DOHH2 (cell line): ENCODE results near the gene GANAB.

Experiments used
- CTCF ChIP-seq: fragments of 200-600 bp; sonication (generic); IDR thresholded peaks from one replicate; pipeline ENCODE4 v1.5.1; 2014; ENCODE audit warnings: antibody characterized with exemption, mild to moderate bottlenecking, low read depth, low read length; ENCODE audit not compliant: poor library complexity, severe bottlenecking
- EZH2phosphoT487 ChIP-seq: fragments of 200-600 bp; sonication (generic); IDR thresholded peaks from 2 replicates; pipeline ENCODE4 v1.6.1; 2017; ENCODE audit warnings: borderline replicate concordance, mild to moderate bottlenecking, antibody characterized with exemption, low read length, moderate library complexity, mixed read lengths

DNA sequence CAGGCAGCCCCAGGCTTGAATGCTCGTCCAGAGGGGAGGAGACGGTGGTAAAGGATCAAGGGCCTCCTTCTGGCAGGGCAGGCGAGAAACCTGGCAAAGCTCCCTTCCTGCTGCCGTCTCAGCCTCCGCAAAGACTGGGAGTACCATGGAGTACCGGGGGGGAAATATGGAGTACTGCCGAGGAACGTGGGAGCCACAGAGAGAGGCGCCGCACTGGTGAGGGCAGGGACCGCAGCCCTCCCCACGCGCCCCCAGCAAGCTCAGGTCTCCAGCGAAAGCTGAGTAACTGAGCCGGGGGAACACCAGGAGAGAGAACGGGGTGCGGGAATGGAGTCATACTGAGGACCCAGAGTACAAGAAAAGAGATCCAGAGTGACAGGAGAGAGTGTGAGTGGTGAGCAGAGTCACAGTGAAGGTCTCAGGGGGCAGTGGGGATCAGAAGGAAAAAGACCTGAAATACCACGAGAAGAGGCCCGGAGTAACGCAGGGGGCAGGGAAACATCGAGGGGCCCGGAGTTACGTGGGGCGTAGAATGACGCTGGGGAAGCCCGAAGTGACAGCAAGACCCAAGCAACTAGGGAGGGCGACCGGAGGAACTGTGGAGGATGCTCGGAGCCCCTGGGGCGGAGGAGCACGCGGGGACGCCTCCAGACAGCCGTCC is 34.6 kb downstream of the GANAB start:
- TF ChIP-seq EZH2phosphoT487 (no peak), CTCF (no peak)
